ENCODE measurements around the gene ANKRD18A. TPM values are rescaled to one million over a fixed set of nuclear protein-coding genes. Genes with fewer than 3 reads are reported as not detected.

ANKRD18A gene
- total RNA-seq, 1 donor from 2014 or later, result 14.2 TPM

DNA sequence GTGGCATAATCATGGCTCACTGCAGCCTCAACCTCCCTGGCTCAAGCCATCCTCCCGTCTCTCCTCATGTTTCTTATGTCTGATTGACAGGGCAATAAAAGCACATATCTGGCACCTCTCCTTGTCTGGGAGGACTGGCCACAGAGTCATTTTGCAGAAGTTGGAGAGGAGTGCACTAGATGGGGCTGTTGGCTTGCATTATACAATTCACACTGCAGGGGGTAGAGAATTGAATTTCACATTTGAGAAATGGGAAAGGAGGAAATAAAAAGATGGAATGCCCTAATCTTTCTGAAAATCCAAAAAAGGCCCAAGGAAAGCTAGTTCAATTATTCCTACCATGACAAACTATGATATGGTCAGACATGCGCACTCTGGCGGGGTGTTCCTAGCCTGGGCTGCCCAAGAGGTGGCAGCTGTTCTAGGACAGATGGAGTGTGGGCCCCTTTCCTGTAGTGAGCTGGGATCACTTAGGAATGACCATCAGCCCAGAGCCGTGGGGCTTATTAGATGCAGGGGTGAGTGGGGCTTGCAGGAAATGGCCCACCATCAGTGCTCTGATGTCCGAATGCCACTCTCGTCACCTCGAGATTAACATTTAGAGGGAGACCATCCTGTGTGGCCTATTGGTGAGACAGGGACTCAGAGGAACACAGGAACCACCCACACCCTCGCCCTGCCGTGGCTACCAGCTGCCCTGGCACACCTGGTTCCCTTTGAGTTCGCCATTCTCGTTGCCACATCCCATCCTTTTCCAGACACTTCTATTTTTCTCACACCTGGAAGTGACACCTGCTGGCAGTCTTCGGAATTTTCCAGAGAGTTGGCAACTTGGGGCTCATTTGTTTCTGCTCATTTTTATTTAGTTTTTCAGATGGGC, 21.8 kb upstream of the ANKRD18A start:
- H3K36me3 Mint-ChIP-seq (ENCODE audit: unreplicated experiment), result no peaks in the 10 kb centered on the region
- peak; percentile 85 for DNase-seq (ENCODE audit: extremely low spot score, unreplicated experiment)
- no peaks in the 10 kb centered on the region for H3K9me3 Mint-ChIP-seq (ENCODE audit: unreplicated experiment)
- H3K27me3 Mint-ChIP-seq (ENCODE audit: unreplicated experiment), result no peaks in the 10 kb centered on the region
- no peak overlapping the region for H3K27ac Mint-ChIP-seq (ENCODE audit: unreplicated experiment)
- no peak overlapping the region for H3K4me3 Mint-ChIP-seq (ENCODE audit: unreplicated experiment)
- H3K4me1 Mint-ChIP-seq (ENCODE audit: unreplicated experiment), result peaks cover 13% of the 10 kb centered on the region
- TF ChIP-seq, protein P1, sequence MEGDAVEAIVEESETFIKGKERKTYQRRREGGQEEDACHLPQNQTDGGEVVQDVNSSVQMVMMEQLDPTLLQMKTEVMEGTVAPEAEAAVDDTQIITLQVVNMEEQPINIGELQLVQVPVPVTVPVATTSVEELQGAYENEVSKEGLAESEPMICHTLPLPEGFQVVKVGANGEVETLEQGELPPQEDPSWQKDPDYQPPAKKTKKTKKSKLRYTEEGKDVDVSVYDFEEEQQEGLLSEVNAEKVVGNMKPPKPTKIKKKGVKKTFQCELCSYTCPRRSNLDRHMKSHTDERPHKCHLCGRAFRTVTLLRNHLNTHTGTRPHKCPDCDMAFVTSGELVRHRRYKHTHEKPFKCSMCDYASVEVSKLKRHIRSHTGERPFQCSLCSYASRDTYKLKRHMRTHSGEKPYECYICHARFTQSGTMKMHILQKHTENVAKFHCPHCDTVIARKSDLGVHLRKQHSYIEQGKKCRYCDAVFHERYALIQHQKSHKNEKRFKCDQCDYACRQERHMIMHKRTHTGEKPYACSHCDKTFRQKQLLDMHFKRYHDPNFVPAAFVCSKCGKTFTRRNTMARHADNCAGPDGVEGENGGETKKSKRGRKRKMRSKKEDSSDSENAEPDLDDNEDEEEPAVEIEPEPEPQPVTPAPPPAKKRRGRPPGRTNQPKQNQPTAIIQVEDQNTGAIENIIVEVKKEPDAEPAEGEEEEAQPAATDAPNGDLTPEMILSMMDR (IDR thresholded peaks at IDR 0.05), result peak; percentile 75

DNA sequence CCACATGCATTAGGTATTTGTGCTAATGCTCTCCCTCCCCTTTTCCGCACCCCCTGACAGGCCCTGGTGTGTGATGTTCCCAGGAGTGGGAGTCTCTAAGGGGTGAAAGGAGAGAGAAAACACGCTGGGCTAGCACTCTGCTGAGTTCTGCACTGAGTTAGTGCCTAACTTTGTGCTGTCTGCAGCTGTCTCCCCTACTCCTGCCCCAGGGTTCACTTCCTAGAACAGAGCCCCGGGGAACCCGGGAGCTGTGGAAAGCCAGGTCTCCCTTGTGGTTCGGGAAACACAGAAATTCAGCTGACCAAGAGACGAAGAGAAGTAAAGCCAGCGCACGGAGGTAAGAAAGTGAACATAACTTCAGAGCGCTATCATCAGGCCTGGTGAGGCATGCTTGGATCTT, 20.7 kb upstream of the ANKRD18A start:
- Mint-ChIP-seq H3K27ac (ENCODE audit: unreplicated experiment) (no peak overlapping the region), H3K4me3 (ENCODE audit: unreplicated experiment) (no peak overlapping the region), H3K4me1 (ENCODE audit: unreplicated experiment) (peaks cover 13% of the 10 kb centered on the region), H3K9me3 (ENCODE audit: unreplicated experiment) (no peaks in the 10 kb centered on the region), H3K27me3 (ENCODE audit: unreplicated experiment) (peaks cover 6% of the 10 kb centered on the region), H3K36me3 (ENCODE audit: unreplicated experiment) (no peaks in the 10 kb centered on the region)
- DNase-seq (ENCODE audit: extremely low spot score, unreplicated experiment), result peak; percentile 66
- TF ChIP-seq, protein P1 (IDR thresholded peaks at IDR 0.05), result no peak

DNA sequence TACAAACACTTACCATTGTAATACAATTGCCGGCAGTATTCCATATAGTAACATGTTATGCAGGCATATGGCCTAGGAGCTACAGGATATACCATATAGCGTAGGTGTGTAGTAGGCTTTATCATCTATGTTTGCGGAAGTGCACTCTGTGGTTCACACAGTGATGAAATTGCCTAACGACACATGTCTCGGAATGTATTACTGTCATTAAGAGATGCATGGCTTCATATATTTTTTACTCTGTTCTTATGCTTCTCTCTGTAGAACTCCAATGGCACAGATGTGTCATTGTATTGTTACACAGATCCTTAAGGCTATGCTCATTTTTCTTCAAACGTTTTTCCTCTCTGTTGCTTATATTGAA, 19.2 kb upstream of the ANKRD18A start:
- no peak for DNase-seq (ENCODE audit: extremely low spot score, unreplicated experiment)
- TF ChIP-seq, protein P1 (IDR thresholded peaks at IDR 0.05), result no peak
- H3K4me1 Mint-ChIP-seq (ENCODE audit: unreplicated experiment), result peaks cover 13% of the 10 kb centered on the region
- no peaks in the 10 kb centered on the region for H3K36me3 Mint-ChIP-seq (ENCODE audit: unreplicated experiment)
- no peak overlapping the region for H3K4me3 Mint-ChIP-seq (ENCODE audit: unreplicated experiment)
- H3K27ac Mint-ChIP-seq (ENCODE audit: unreplicated experiment), result no peak overlapping the region
- H3K27me3 Mint-ChIP-seq (ENCODE audit: unreplicated experiment), result peaks cover 15% of the 10 kb centered on the region
- no peaks in the 10 kb centered on the region for H3K9me3 Mint-ChIP-seq (ENCODE audit: unreplicated experiment)

DNA sequence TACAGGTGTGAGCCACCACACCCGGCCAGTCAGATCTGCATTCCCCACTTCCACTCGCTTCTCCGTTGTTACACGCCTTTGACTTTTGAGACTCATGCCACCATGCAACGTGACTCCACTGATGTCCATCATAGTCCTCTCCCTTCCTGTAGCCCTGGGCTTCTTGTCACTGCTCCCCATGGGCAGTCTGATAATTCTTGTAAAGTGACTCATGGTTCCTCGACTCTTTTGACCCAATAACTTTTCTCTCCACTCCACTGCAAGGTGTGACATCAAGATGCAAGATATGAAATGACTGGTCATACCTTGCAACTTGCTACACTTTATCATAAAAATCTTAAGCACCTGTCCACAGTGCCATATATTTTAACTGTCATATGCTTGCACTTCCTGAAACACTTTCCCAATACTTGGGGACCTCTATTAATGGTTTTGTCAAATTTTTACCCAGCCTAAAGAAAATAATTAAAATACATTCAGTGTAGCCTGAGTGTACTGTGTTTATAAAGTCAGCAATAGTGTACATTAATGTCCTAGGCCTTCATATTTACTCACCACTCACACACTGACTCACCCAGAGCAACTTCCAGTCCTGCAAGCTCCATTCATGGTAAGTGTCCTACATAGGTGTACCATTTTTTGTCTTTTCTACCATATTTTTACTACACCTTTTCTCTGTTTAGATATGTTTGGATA, 18.6 kb upstream of the ANKRD18A start:
- Mint-ChIP-seq H3K27ac (ENCODE audit: unreplicated experiment) (no peak overlapping the region), H3K9me3 (ENCODE audit: unreplicated experiment) (no peaks in the 10 kb centered on the region), H3K27me3 (ENCODE audit: unreplicated experiment) (peaks cover 21% of the 10 kb centered on the region), H3K36me3 (ENCODE audit: unreplicated experiment) (no peaks in the 10 kb centered on the region), H3K4me1 (ENCODE audit: unreplicated experiment) (peaks cover 13% of the 10 kb centered on the region), H3K4me3 (ENCODE audit: unreplicated experiment) (no peak overlapping the region)
- TF ChIP-seq, protein P1 (IDR thresholded peaks at IDR 0.05), result no peak
- no peak for DNase-seq (ENCODE audit: extremely low spot score, unreplicated experiment)

DNA sequence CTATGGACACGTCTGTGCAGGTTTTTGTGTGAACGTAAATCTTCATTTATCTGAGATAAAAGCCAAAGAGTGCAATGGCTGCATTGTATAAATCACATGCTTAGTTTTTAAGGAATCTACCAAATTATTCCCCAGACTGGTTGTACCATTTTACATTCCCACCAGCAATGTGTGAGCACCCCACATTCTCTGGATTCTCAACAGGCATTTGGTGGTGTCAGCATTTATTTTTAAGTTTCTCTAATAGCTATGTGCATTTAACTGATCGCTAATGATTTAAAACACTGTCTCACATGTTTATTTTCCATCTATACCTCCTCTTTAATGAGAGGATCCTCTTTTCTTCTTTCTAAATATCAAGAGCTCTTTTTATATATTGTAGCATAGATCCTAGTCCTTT, 13.9 kb upstream of the ANKRD18A start:
- DNase-seq (ENCODE audit: extremely low spot score, unreplicated experiment), result no peak
- Mint-ChIP-seq H3K36me3 (ENCODE audit: unreplicated experiment) (no peaks in the 10 kb centered on the region), H3K27me3 (ENCODE audit: unreplicated experiment) (peaks cover 35% of the 10 kb centered on the region), H3K9me3 (ENCODE audit: unreplicated experiment) (no peaks in the 10 kb centered on the region), H3K27ac (ENCODE audit: unreplicated experiment) (no peak overlapping the region), H3K4me3 (ENCODE audit: unreplicated experiment) (no peak overlapping the region), H3K4me1 (ENCODE audit: unreplicated experiment) (no peaks in the 10 kb centered on the region)
- TF ChIP-seq, protein P1 (IDR thresholded peaks at IDR 0.05), result no peak

Measured in osteocyte (in vitro differentiated cells).